BE2C (cell line): ENCODE results near the gene NLGN3.

Experiments
- DNase-seq: peaks from one replicate; pipeline ENCODE4 v3.0.0-alpha.2; 2020
- H3K27me3 ChIP-seq: fragments of 250-450 bp; sonication (Bioruptor Pico); 2 replicates; pipeline ENCODE4 v1.5.1; 2020; ENCODE audit warnings: mild to moderate bottlenecking
- H3K36me3 ChIP-seq: fragments of 250-450 bp; sonication (Bioruptor Pico); 2 replicates; pipeline ENCODE4 v1.5.1; 2020; ENCODE audit warnings: mild to moderate bottlenecking
- H3K4me1 ChIP-seq: fragments of 250-450 bp; sonication (Bioruptor Pico); 2 replicates; pipeline ENCODE4 v1.5.1; 2020
- H3K4me3 ChIP-seq: 2 replicates; pipeline ENCODE4 v1.5.1; 2011; ENCODE audit warnings: low read depth, low read length
- H3K9me3 ChIP-seq: fragments of 250-450 bp; sonication (Bioruptor Pico); 2 replicates; pipeline ENCODE4 v1.5.1; 2020
- CTCF ChIP-seq: IDR thresholded peaks from 2 replicates; pipeline ENCODE4 v1.5.1; 2012; ENCODE audit warnings: mild to moderate bottlenecking, low read depth, low read length

NLGN3 gene

GRCh38 chrX:71151366-71151765, 6.7 kb downstream of the NLGN3 start:
- Histone ChIP-seq H3K27me3 (no peaks in the 10 kb centered on the region), H3K4me1 (no peaks in the 10 kb centered on the region), H3K4me3 (no peak overlapping the region), H3K9me3 (no peaks in the 10 kb centered on the region), H3K36me3 (no peaks in the 10 kb centered on the region)
- TF ChIP-seq CTCF, result no peak
- DNase-seq, result no peak

GRCh38 chrX:71154196-71154595, 9.6 kb downstream of the NLGN3 start:
- no peak for DNase-seq
- no peak for TF ChIP-seq CTCF
- no peaks in the 10 kb centered on the region for H3K36me3 ChIP-seq
- no peaks in the 10 kb centered on the region for H3K4me1 ChIP-seq
- no peaks in the 10 kb centered on the region for H3K27me3 ChIP-seq
- no peaks in the 10 kb centered on the region for H3K9me3 ChIP-seq
- H3K4me3 ChIP-seq, result no peak overlapping the region

GRCh38 chrX:71154641-71155040, 10.0 kb downstream of the NLGN3 start:
- no peak overlapping the region for H3K4me3 ChIP-seq
- H3K4me1 ChIP-seq, result no peaks in the 10 kb centered on the region
- no peaks in the 10 kb centered on the region for H3K27me3 ChIP-seq
- H3K36me3 ChIP-seq, result no peaks in the 10 kb centered on the region
- H3K9me3 ChIP-seq, result no peaks in the 10 kb centered on the region
- TF ChIP-seq CTCF, result no peak
- no peak for DNase-seq

- DNase-seq, result no peak
- no peak for TF ChIP-seq CTCF
- no peaks in the 10 kb centered on the region for H3K36me3 ChIP-seq
- H3K4me1 ChIP-seq, result no peaks in the 10 kb centered on the region
- H3K9me3 ChIP-seq, result no peaks in the 10 kb centered on the region
- H3K4me3 ChIP-seq, result no peak overlapping the region
- H3K27me3 ChIP-seq, result no peaks in the 10 kb centered on the region
Observed at GRCh38 chrX:71158603-71159002, 14.0 kb downstream of the NLGN3 start.

- H3K27me3 ChIP-seq, result no peaks in the 10 kb centered on the region
Observed at GRCh38 chrX:71159335-71159734, 14.7 kb downstream of the NLGN3 start.

GRCh38 chrX:71160475-71160874, 15.8 kb downstream of the NLGN3 start:
- Histone ChIP-seq H3K36me3 (no peaks in the 10 kb centered on the region), H3K4me3 (no peak overlapping the region), H3K4me1 (no peaks in the 10 kb centered on the region), H3K27me3 (no peaks in the 10 kb centered on the region), H3K9me3 (no peaks in the 10 kb centered on the region)
- TF ChIP-seq CTCF, result no peak
- DNase-seq, result no peak

More at GRCh38 chrX:71159335-71159734, 14.7 kb downstream of the NLGN3 start:
- no peaks in the 10 kb centered on the region for H3K9me3 ChIP-seq
- DNase-seq, result no peak
- no peaks in the 10 kb centered on the region for H3K36me3 ChIP-seq
- no peak for TF ChIP-seq CTCF
- no peaks in the 10 kb centered on the region for H3K4me1 ChIP-seq
- no peak overlapping the region for H3K4me3 ChIP-seq
